ENCODE results near the gene MBD2. TPM values are rescaled to one million over a fixed set of nuclear protein-coding genes. Genes with fewer than 3 reads are reported as not detected.

The MBD2 gene
- total and polyA plus RNA-seq, 2 donors (not counting 1 experiment from before 2014, with no cell fraction given), result 53.0 to 134 TPM

DNA sequence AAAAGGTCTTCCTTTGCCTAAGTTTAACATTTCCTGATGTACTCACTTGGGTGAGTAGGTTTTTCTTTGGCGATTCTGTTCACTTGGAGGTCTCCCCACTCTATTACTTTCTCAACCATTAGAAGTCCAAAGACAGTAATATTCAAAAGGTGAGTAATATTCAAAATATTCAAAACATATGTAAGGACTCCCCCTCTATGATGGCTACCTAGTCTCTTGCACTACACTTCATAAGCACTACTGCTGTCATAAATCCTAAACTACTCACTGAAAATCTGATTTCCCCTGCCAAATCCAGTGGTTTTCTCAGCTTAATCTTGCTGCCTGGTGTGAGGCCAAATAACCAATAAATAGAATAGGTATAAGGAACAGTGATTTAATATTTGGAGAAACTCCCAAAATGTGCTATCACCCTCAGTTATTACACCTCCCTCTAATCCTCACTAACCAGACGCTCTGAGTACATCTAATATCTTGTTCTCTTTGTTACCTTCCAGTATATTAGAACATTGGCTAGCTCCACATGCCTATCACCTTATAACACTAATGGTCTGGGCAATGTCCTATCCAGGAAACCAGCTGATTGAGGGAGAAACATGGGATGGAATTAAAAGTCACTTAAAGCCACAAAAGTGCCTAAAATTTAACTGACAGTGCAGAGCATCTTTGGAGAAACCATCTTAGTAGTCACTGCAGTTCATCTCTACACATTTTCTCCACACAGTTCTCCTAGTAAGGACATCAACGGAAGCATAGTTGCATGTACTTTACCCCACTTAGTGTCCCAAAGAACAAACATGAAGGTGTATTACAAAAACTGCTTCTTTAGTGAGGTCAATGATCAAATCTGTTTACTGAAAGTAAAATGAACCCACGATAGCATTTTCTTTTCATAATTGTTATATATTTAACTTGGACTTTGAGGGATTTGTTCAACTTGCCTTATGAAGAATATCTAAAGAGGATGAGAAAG, 54.8 kb downstream of the MBD2 start:
- Histone ChIP-seq H3K4me2 (replicated peaks; ENCODE audit: low read depth, low read length, poor library complexity, severe bottlenecking) (no peak overlapping the region), H2AFZ (ENCODE audit: insufficient read depth, low read depth, low read length, poor library complexity, severe bottlenecking) (no peak overlapping the region), H3K4me1 (ENCODE audit: control insufficient read depth in 2 of 2, insufficient read depth in 2 of 2, low read length in 2 of 2) (no peaks in the 10 kb centered on the region), H3K27ac (ENCODE audit: low read length in 2 of 2) (no peak overlapping the region), H3K9me3 (ENCODE audit: control extremely low read depth in 1 of 3, control insufficient read depth in 2 of 3, insufficient read depth in 1 of 3, low read length in 2 of 3) (no peaks in the 10 kb centered on the region), H3K9ac (ENCODE audit: low read length) (no peak overlapping the region), H3K79me2 (ENCODE audit: control insufficient read depth, insufficient read depth, low read length) (peaks cover 15% of the 10 kb centered on the region), H3K36me3 (replicated peaks in 1 of 2; ENCODE audit: control extremely low read depth in 1 of 2, control insufficient read depth in 1 of 2, extremely low read depth in 1 of 2, insufficient read depth in 2 of 2, low read length in 1 of 2) (peaks cover 17 to 46% of the 10 kb centered on the region in 2 experiments), H3K27me3 (replicated peaks in 1 of 4; ENCODE audit: control extremely low read depth in 1 of 4, control insufficient read depth in 3 of 4, insufficient read depth in 4 of 4, low read length in 3 of 4) (no peaks in the 10 kb centered on the region), H4K20me1 (ENCODE audit: control insufficient read depth, insufficient read depth, low read length, poor library complexity, severe bottlenecking) (peaks cover 23% of the 10 kb centered on the region), H3K4me3 (ENCODE audit: control extremely low read depth in 1 of 5, extremely low read depth in 1 of 5, insufficient read depth in 1 of 5, low read depth in 2 of 5, low read length in 4 of 5) (no peak overlapping the region)
- WGBS (ENCODE audit: insufficient coverage), result no CpG with 5 or more reads among the region's 4 CpGs
- Mint-ChIP-seq H3K9me3 (ENCODE audit: insufficient read depth) (no peaks in the 10 kb centered on the region), H3K4me1 (peaks cover 11% of the 10 kb centered on the region), H3K4me3 (no peak overlapping the region), H3K27ac (no peak overlapping the region), H3K27me3 (no peaks in the 10 kb centered on the region)
- intact Hi-C loops (cut with micrococcal nuclease), result no loop called here
- DNase-seq (no peak), ATAC-seq (ENCODE audit: low read depth) (no peak)
- POLR2A ChIA-PET, result no interaction called here
- CTCF ChIA-PET, result no interaction called here
- TF ChIP-seq, protein P1, sequence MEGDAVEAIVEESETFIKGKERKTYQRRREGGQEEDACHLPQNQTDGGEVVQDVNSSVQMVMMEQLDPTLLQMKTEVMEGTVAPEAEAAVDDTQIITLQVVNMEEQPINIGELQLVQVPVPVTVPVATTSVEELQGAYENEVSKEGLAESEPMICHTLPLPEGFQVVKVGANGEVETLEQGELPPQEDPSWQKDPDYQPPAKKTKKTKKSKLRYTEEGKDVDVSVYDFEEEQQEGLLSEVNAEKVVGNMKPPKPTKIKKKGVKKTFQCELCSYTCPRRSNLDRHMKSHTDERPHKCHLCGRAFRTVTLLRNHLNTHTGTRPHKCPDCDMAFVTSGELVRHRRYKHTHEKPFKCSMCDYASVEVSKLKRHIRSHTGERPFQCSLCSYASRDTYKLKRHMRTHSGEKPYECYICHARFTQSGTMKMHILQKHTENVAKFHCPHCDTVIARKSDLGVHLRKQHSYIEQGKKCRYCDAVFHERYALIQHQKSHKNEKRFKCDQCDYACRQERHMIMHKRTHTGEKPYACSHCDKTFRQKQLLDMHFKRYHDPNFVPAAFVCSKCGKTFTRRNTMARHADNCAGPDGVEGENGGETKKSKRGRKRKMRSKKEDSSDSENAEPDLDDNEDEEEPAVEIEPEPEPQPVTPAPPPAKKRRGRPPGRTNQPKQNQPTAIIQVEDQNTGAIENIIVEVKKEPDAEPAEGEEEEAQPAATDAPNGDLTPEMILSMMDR (IDR thresholded peaks at IDR 0.05), result no peak
- TF ChIP-seq EZH2 (IDR thresholded peaks at IDR 0.05; ENCODE audit: borderline replicate concordance, insufficient read depth, low read depth, low read length, poor library complexity, severe bottlenecking), result no peak

DNA sequence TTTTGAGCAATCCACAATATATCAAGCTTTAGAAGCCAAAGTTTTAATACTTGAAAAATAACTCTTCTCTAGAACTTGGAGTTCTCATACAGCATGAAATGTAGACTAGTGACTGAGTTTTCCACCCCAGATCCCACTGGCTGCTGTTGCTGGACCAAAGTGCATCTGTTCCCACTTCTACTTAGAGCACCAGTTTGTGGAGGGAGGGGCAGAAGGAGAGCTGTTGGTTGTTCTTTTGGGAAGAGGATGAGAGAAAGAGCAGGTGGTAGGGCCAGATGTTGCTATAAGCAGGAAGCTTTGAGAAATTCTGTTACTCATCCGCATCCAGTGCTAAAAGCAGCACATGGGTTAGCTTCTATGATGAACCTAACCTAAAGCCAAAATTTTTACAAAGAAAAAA, 59.0 kb downstream of the MBD2 start:
- intact Hi-C loops (cut with micrococcal nuclease), result no loop called here
- WGBS (ENCODE audit: insufficient coverage), result 100% methylated on average over 1 of the region's 1 CpG
- H3K27ac Mint-ChIP-seq, result no peak overlapping the region
- H3K36me3 ChIP-seq (replicated peaks in 1 of 2; ENCODE audit: control extremely low read depth in 1 of 2, control insufficient read depth in 1 of 2, extremely low read depth in 1 of 2, insufficient read depth in 2 of 2, low read length in 1 of 2), result peaks cover 11 to 75% of the 10 kb centered on the region in 2 experiments
- no peaks in the 10 kb centered on the region for H3K9me3 Mint-ChIP-seq (ENCODE audit: insufficient read depth)
- ATAC-seq (ENCODE audit: low read depth), result no peak
- ChIA-PET CTCF (interaction anchor here (0.6 kb wide), 1 partner anchor 12 kb away, joined by 4 read pairs; no protein-coding TSS in a partner anchor), POLR2A (interaction anchor here (0.5 kb wide), 1 partner anchor 1157 kb away, joined by 7 read pairs; no protein-coding TSS in a partner anchor)
- H2AFZ ChIP-seq (ENCODE audit: insufficient read depth, low read depth, low read length, poor library complexity, severe bottlenecking), result no peak overlapping the region
- no peak overlapping the region for H3K4me3 ChIP-seq (ENCODE audit: control extremely low read depth in 1 of 5, extremely low read depth in 1 of 5, insufficient read depth in 1 of 5, low read depth in 2 of 5, low read length in 4 of 5)
- H3K79me2 ChIP-seq (ENCODE audit: control insufficient read depth, insufficient read depth, low read length), result peaks cover 8% of the 10 kb centered on the region
- H4K20me1 ChIP-seq (ENCODE audit: control insufficient read depth, insufficient read depth, low read length, poor library complexity, severe bottlenecking), result peaks cover 10% of the 10 kb centered on the region
- no peak for TF ChIP-seq EZH2 (IDR thresholded peaks at IDR 0.05; ENCODE audit: borderline replicate concordance, insufficient read depth, low read depth, low read length, poor library complexity, severe bottlenecking)
- TF ChIP-seq, protein P1 (IDR thresholded peaks at IDR 0.05), result no peak
- H3K4me2 ChIP-seq (replicated peaks; ENCODE audit: low read depth, low read length, poor library complexity, severe bottlenecking), result no peak overlapping the region
- no peaks in the 10 kb centered on the region for H3K27me3 Mint-ChIP-seq
- DNase-seq, result no peak
- no peak overlapping the region for H3K9ac ChIP-seq (ENCODE audit: low read length)
- no peaks in the 10 kb centered on the region for H3K9me3 ChIP-seq (ENCODE audit: control extremely low read depth in 1 of 3, control insufficient read depth in 2 of 3, insufficient read depth in 1 of 3, low read length in 2 of 3)
- H3K4me1 ChIP-seq (ENCODE audit: control insufficient read depth in 2 of 2, insufficient read depth in 2 of 2, low read length in 2 of 2), result no peaks in the 10 kb centered on the region
- H3K4me3 Mint-ChIP-seq, result no peak overlapping the region
- no peaks in the 10 kb centered on the region for H3K27me3 ChIP-seq (replicated peaks in 1 of 4; ENCODE audit: control extremely low read depth in 1 of 4, control insufficient read depth in 3 of 4, insufficient read depth in 4 of 4, low read length in 3 of 4)
- no peak overlapping the region for H3K27ac ChIP-seq (ENCODE audit: low read length in 2 of 2)
- peaks cover 8% of the 10 kb centered on the region for H3K4me1 Mint-ChIP-seq
